ENCODE data around the gene IGIP.

The IGIP gene

GRCh38 chr5:140166911-140167310, 41.2 kb downstream of the IGIP start:
- no peaks in the 10 kb centered on the region for H3K4me1 ChIP-seq (ENCODE audit: insufficient read depth, low read length)
- ATAC-seq (ENCODE audit: insufficient read depth, low read depth), result no peak
- no peak overlapping the region for H2AFZ ChIP-seq (ENCODE audit: low read depth, low read length)
- TF ChIP-seq EZH2 (IDR thresholded peaks at IDR 0.05; ENCODE audit: borderline replicate concordance, low read depth, low read length, severe bottlenecking), result no peak
- TF ChIP-seq CTCF (IDR thresholded peaks at IDR 0.05; ENCODE audit: borderline replicate concordance, extremely low read depth, low read length, poor library complexity, severe bottlenecking), result no peak
- no peak overlapping the region for H3K9ac ChIP-seq (ENCODE audit: low read depth, low read length)
- no peak overlapping the region for H3K4me3 ChIP-seq (ENCODE audit: low read depth in 1 of 2, low read length in 2 of 2)
- H3K27ac ChIP-seq (ENCODE audit: low read length), result no peak overlapping the region
- no peak for DNase-seq
- no peaks in the 10 kb centered on the region for H3K9me3 ChIP-seq (ENCODE audit: insufficient read depth, low read length, severe bottlenecking)
- no peaks in the 10 kb centered on the region for H3K79me2 ChIP-seq (ENCODE audit: insufficient read depth, low read length)
- no peaks in the 10 kb centered on the region for H3K27me3 ChIP-seq (ENCODE audit: insufficient read depth, low read length, poor library complexity)
- no peak overlapping the region for H3K4me2 ChIP-seq (ENCODE audit: insufficient read depth, low read length)
- no peaks in the 10 kb centered on the region for H4K20me1 ChIP-seq (ENCODE audit: insufficient read depth, low read length)
- no peaks in the 10 kb centered on the region for H3K36me3 ChIP-seq (ENCODE audit: insufficient read depth, low read length)

- Histone ChIP-seq H3K9me3 (ENCODE audit: insufficient read depth, low read length, severe bottlenecking) (no peaks in the 10 kb centered on the region), H3K4me3 (ENCODE audit: low read depth in 1 of 2, low read length in 2 of 2) (no peak overlapping the region), H3K36me3 (ENCODE audit: insufficient read depth, low read length) (no peaks in the 10 kb centered on the region), H3K4me1 (ENCODE audit: insufficient read depth, low read length) (no peaks in the 10 kb centered on the region), H3K9ac (ENCODE audit: low read depth, low read length) (no peak overlapping the region), H3K4me2 (ENCODE audit: insufficient read depth, low read length) (no peak overlapping the region), H3K27ac (ENCODE audit: low read length) (no peak overlapping the region), H2AFZ (ENCODE audit: low read depth, low read length) (no peak overlapping the region), H3K27me3 (ENCODE audit: insufficient read depth, low read length, poor library complexity) (no peaks in the 10 kb centered on the region), H4K20me1 (ENCODE audit: insufficient read depth, low read length) (no peaks in the 10 kb centered on the region), H3K79me2 (ENCODE audit: insufficient read depth, low read length) (no peaks in the 10 kb centered on the region)
- DNase-seq (no peak), ATAC-seq (ENCODE audit: insufficient read depth, low read depth) (no peak)
- TF ChIP-seq CTCF (IDR thresholded peaks at IDR 0.05; ENCODE audit: borderline replicate concordance, extremely low read depth, low read length, poor library complexity, severe bottlenecking) (no peak), EZH2 (IDR thresholded peaks at IDR 0.05; ENCODE audit: borderline replicate concordance, low read depth, low read length, severe bottlenecking) (no peak)
Observed at GRCh38 chr5:140168371-140168770, 42.6 kb downstream of the IGIP start.

GRCh38 chr5:140169410-140169809, 43.7 kb downstream of the IGIP start:
- no peaks in the 10 kb centered on the region for H3K27me3 ChIP-seq (ENCODE audit: insufficient read depth, low read length, poor library complexity)
- no peaks in the 10 kb centered on the region for H3K9me3 ChIP-seq (ENCODE audit: insufficient read depth, low read length, severe bottlenecking)
- ATAC-seq (ENCODE audit: insufficient read depth, low read depth) (no peak), DNase-seq (no peak)
- H3K36me3 ChIP-seq (ENCODE audit: insufficient read depth, low read length), result no peaks in the 10 kb centered on the region
- no peak overlapping the region for H3K9ac ChIP-seq (ENCODE audit: low read depth, low read length)
- no peaks in the 10 kb centered on the region for H4K20me1 ChIP-seq (ENCODE audit: insufficient read depth, low read length)
- H2AFZ ChIP-seq (ENCODE audit: low read depth, low read length), result no peak overlapping the region
- H3K79me2 ChIP-seq (ENCODE audit: insufficient read depth, low read length), result no peaks in the 10 kb centered on the region
- H3K4me2 ChIP-seq (ENCODE audit: insufficient read depth, low read length), result no peak overlapping the region
- H3K4me3 ChIP-seq (ENCODE audit: low read depth in 1 of 2, low read length in 2 of 2), result no peak overlapping the region
- TF ChIP-seq CTCF (IDR thresholded peaks at IDR 0.05; ENCODE audit: borderline replicate concordance, extremely low read depth, low read length, poor library complexity, severe bottlenecking) (no peak), EZH2 (IDR thresholded peaks at IDR 0.05; ENCODE audit: borderline replicate concordance, low read depth, low read length, severe bottlenecking) (no peak)
- H3K4me1 ChIP-seq (ENCODE audit: insufficient read depth, low read length), result peaks cover 6% of the 10 kb centered on the region
- H3K27ac ChIP-seq (ENCODE audit: low read length), result no peak overlapping the region

GRCh38 chr5:140172483-140172882, 46.7 kb downstream of the IGIP start:
- Histone ChIP-seq H3K4me3 (ENCODE audit: low read depth in 1 of 2, low read length in 2 of 2) (no peak overlapping the region), H3K27me3 (ENCODE audit: insufficient read depth, low read length, poor library complexity) (no peaks in the 10 kb centered on the region), H3K27ac (ENCODE audit: low read length) (no peak overlapping the region), H3K79me2 (ENCODE audit: insufficient read depth, low read length) (peaks cover 4% of the 10 kb centered on the region; the same call in 1 of the 2 replicates), H2AFZ (ENCODE audit: low read depth, low read length) (no peak overlapping the region), H4K20me1 (ENCODE audit: insufficient read depth, low read length) (no peaks in the 10 kb centered on the region), H3K9me3 (ENCODE audit: insufficient read depth, low read length, severe bottlenecking) (no peaks in the 10 kb centered on the region), H3K4me2 (ENCODE audit: insufficient read depth, low read length) (no peak overlapping the region), H3K4me1 (ENCODE audit: insufficient read depth, low read length) (peaks cover 20% of the 10 kb centered on the region), H3K9ac (ENCODE audit: low read depth, low read length) (no peak overlapping the region), H3K36me3 (ENCODE audit: insufficient read depth, low read length) (no peaks in the 10 kb centered on the region)
- no peak for DNase-seq
- no peak for ATAC-seq (ENCODE audit: insufficient read depth, low read depth)
- no peak for TF ChIP-seq CTCF (IDR thresholded peaks at IDR 0.05; ENCODE audit: borderline replicate concordance, extremely low read depth, low read length, poor library complexity, severe bottlenecking)
- TF ChIP-seq EZH2 (IDR thresholded peaks at IDR 0.05; ENCODE audit: borderline replicate concordance, low read depth, low read length, severe bottlenecking), result no peak
